Choroid plexus epithelial cell (primary cell): Measurements from ENCODE around the gene OR1E2.

ENCODE experiments used
- DNase-seq: peaks from one replicate; pipeline ENCODE4 v3.0.0-alpha.2; 2010; ENCODE audit warnings: low read depth
- H3K4me3 ChIP-seq: 2 replicates; pipeline ENCODE4 v1.5.1; 2011; ENCODE audit warnings: low read depth, mild to moderate bottlenecking, control low read depth, low read length, moderate library complexity
- CTCF ChIP-seq: conservative IDR thresholded peaks from 2 replicates; pipeline ENCODE4 v1.5.1; 2011; ENCODE audit warnings: low read depth, mild to moderate bottlenecking, control low read depth, inconsistent platforms, low read length, moderate library complexity

OR1E2 gene, protein sequence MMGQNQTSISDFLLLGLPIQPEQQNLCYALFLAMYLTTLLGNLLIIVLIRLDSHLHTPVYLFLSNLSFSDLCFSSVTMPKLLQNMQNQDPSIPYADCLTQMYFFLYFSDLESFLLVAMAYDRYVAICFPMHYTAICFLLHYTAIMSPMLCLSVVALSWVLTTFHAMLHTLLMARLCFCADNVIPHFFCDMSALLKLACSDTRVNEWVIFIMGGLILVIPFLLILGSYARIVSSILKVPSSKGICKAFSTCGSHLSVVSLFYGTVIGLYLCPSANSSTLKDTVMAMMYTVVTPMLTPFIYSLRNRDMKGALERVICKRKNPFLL

DNA sequence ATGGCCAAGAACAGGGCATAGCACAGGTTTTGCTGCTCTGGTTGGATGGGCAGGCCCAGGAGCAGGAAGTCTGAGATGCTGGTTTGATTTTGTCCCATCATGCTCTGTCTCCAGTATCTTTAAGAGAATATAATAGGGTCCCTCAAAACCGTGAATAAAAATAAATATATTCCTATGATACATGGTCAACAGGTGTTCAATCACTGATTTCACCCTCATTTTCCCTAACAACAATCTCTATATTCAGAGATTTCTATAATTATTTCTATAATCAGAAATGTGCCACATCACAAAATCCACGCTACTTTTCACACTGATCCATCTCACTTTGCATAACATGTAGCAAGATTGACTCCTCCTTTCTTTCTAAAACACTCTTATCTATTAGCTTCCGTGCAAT is at the start of gene OR1E2:
Gene OR1E2, minus strand, starts transcription at position 101 of the 400 bp plus-strand sequence. Its CDS starts 0 bp downstream, at position 101.
- DNase-seq, result no peak
- no peak within 1 kb of the TSS for H3K4me3 ChIP-seq
- no peak for TF ChIP-seq CTCF

DNA sequence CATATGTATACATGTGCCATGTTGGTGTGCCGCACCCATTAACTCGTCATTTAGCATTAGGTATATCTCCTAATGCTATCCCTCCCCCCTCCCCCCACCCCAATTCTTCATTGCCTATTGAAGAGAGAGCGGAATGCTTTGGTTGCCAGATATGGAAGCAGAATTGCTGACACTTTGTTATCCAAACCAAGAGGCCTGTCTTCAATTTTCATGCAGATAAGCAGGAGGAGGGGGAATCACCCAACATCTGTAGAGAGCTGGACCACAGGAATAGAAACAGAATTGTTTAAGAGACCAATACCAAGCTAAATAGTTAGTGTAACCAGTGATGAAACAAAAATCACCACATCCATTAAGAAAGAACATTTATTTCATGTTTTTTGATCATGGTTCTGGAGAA is 49.2 kb upstream of the OR1E2 start:
- TF ChIP-seq CTCF, result no peak
- no peak overlapping the region for H3K4me3 ChIP-seq
- DNase-seq, result no peak

DNA sequence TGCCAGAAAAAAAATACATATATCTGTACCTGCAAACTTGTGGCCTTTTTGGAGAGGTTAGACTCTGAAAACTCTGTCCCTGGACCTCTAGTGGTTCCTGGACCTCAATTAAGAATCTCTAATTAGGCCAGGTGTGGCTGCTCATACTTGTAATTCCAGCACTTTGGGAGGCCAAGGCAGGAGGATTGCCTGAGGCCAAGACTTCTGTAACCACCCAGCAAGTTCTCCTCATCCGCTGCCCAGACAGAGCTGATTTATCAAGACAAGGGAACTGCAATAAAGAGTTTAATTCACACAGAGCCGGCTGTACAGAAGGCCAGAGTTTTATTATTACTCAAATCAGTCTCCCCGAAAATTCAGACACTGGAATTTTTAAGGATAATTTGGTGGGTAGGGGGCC is 46.3 kb upstream of the OR1E2 start:
- no peak for TF ChIP-seq CTCF
- H3K4me3 ChIP-seq, result no peak overlapping the region
- DNase-seq, result no peak

GRCh38 chr17:3475812-3476610 is 42.4 kb upstream of the OR1E2 start, which contains the start of gene ASPA:
ASPA (plus strand) TSS chr17:3475997; CDS start chr17:3476160, 163 bp downstream.
- no peak for TF ChIP-seq CTCF
- peak; percentile 9 for DNase-seq
- H3K4me3 ChIP-seq, result peak within 1 kb of the TSS; percentile 32

DNA sequence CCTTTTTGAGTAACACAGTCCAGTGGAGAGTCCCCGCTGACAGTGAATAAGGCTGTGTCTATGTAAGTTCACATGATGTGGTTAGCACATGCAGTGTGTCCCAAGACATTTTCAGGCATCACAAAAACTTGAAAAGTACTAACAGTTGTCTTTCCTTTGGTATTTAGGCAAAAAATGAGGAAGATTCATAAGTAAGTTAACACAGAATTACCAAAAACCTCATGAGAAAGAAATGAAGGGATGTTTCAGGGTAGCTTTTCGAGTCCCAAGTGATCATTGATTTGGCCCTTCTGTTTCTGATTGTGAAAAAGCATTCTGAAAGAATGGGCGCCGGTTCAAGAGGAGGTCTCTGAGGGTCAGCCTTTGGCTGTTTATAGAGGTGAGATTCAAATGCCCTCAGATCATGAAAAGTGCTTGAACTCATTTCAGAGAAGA is 41.6 kb upstream of the OR1E2 start:
- H3K4me3 ChIP-seq, result no peak overlapping the region
- TF ChIP-seq CTCF, result no peak
- DNase-seq, result peak; percentile 6

DNA sequence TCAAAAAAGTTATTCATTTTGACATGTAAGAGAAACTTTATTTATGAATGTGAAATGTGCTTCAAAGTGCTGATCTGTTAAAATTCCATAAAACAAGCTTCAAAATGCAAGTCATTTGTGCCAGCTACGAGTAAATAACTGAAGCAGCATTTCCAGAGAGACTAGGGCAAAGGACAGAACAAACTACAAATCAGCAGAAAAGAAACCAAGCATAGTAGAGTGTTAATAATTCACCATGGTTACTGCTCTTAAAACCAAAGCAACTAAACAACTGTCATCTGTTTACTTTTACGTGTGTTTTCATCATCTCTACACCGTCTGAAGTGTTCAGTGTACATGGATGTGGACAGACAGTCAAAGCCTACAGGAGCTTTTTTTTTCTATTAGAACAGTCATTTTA is 40.6 kb upstream of the OR1E2 start:
- no peak overlapping the region for H3K4me3 ChIP-seq
- TF ChIP-seq CTCF, result no peak
- peak; percentile 27 for DNase-seq
